ENCODE measurements around the gene PLXNC1. TPM values are rescaled to one million over a fixed set of nuclear protein-coding genes. Genes with fewer than 3 reads are reported as not detected.

The PLXNC1 gene
- total and polyA plus RNA-seq, 4 donors, result 1.7 to 70.0 (median 36.3) TPM

GRCh38 chr12:94135896-94136295 lies 12.5 kb upstream of the PLXNC1 start:
- Histone ChIP-seq H3K9ac (ENCODE audit: insufficient read depth in 1 of 2, low read length in 2 of 2) (no peak overlapping the region), H3K9me3 (ENCODE audit: control insufficient read depth in 4 of 4, insufficient read depth in 3 of 4, low read length in 3 of 4) (no peaks in the 10 kb centered on the region), H3K4me3 (no peak overlapping the region), H3K4me1 (ENCODE audit: control insufficient read depth in 5 of 5, insufficient read depth in 5 of 5, low read length in 5 of 5) (no peaks in the 10 kb centered on the region), H3K36me3 (ENCODE audit: control insufficient read depth in 4 of 4, insufficient read depth in 4 of 4, low read length in 4 of 4) (no peaks in the 10 kb centered on the region), H3K27ac (ENCODE audit: low read depth in 1 of 2, low read length in 1 of 2) (no peak overlapping the region), H3K27me3 (ENCODE audit: control insufficient read depth in 3 of 3, insufficient read depth in 3 of 3, low read length in 2 of 3) (no peaks in the 10 kb centered on the region)
- DNase-seq (no peak), ATAC-seq (ENCODE audit: insufficient read depth, low FRiP score) (no peak)
- TF ChIP-seq CTCF (IDR thresholded peaks at IDR 0.05; ENCODE audit: control extremely low read depth, extremely low read depth), result no peak
- 95 to 100% methylated on average over 1 of the region's 1 CpG for WGBS, 2 donors

DNA sequence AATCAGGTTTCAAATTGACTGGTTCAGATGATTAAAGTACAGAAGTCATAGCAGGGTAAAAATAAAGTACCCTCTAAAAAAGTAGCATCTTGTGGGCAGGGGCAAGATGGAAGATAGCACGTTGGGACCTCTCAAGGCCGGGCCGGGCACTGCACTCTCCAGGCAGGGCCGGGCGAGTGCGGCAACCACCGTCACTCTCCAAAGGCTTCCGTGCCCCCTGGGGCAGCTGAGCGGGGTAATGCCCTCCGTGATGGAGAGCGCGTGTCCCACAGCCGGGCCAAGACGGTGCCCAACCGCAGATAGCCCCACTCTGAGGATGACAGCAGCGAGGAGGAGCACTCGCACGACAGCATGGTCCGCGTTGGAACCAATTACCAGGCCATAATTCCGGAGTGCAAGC lies 8.6 kb upstream of the PLXNC1 start:
- 96% methylated on average over 21 of the region's 21 CpGs for WGBS, 2 donors
- Histone ChIP-seq H3K27me3 (ENCODE audit: control insufficient read depth in 3 of 3, insufficient read depth in 3 of 3, low read length in 2 of 3) (no peaks in the 10 kb centered on the region), H3K9me3 (ENCODE audit: control insufficient read depth in 4 of 4, insufficient read depth in 3 of 4, low read length in 3 of 4) (no peaks in the 10 kb centered on the region), H3K4me3 (no peak overlapping the region), H3K4me1 (ENCODE audit: control insufficient read depth in 5 of 5, insufficient read depth in 5 of 5, low read length in 5 of 5) (no peaks in the 10 kb centered on the region), H3K36me3 (ENCODE audit: control insufficient read depth in 4 of 4, insufficient read depth in 4 of 4, low read length in 4 of 4) (no peaks in the 10 kb centered on the region), H3K27ac (ENCODE audit: low read depth in 1 of 2, low read length in 1 of 2) (no peak overlapping the region), H3K9ac (ENCODE audit: insufficient read depth in 1 of 2, low read length in 2 of 2) (no peak overlapping the region)
- DNase-seq (no peak), ATAC-seq (ENCODE audit: insufficient read depth, low FRiP score) (no peak)
- TF ChIP-seq CTCF (IDR thresholded peaks at IDR 0.05; ENCODE audit: control extremely low read depth, extremely low read depth), result no peak

DNA sequence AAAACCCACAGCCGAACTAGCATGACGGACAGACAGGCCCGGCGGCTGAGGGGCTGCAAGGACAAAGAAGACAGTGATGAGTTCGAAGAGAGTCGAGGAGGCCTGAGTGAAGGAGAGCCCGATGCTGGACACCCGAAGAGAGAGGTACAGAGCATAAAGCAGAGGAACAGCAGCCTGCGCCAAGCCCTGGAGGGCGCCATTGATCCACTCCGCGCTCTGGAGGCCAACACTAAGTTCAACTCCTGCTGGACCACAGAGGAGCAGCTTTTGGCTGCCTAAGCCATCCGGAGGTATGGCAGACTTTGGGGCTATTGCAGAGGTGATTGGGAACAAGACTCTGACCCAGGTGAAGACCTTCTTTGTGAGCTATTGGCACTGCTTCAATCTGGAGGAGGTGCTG lies 7.8 kb upstream of the PLXNC1 start:
- no peaks in the 10 kb centered on the region for H3K36me3 ChIP-seq (ENCODE audit: control insufficient read depth in 4 of 4, insufficient read depth in 4 of 4, low read length in 4 of 4)
- no peak overlapping the region for H3K4me3 ChIP-seq
- ATAC-seq (ENCODE audit: insufficient read depth, low FRiP score), result no peak
- no peaks in the 10 kb centered on the region for H3K9me3 ChIP-seq (ENCODE audit: control insufficient read depth in 4 of 4, insufficient read depth in 3 of 4, low read length in 3 of 4)
- H3K27me3 ChIP-seq (ENCODE audit: control insufficient read depth in 3 of 3, insufficient read depth in 3 of 3, low read length in 2 of 3), result no peaks in the 10 kb centered on the region
- no peak overlapping the region for H3K27ac ChIP-seq (ENCODE audit: low read depth in 1 of 2, low read length in 1 of 2)
- no peak overlapping the region for H3K9ac ChIP-seq (ENCODE audit: insufficient read depth in 1 of 2, low read length in 2 of 2)
- 91 to 93% methylated on average over 13 of the region's 13 CpGs for WGBS, 2 donors
- TF ChIP-seq CTCF (IDR thresholded peaks at IDR 0.05; ENCODE audit: control extremely low read depth, extremely low read depth), result peak; percentile 21
- H3K4me1 ChIP-seq (ENCODE audit: control insufficient read depth in 5 of 5, insufficient read depth in 5 of 5, low read length in 5 of 5), result peaks cover 0 to 3% (median 0%) of the 10 kb centered on the region in 5 donors
- DNase-seq, result peak in 1 of 3 donors; percentile 24

Data from lung (tissue), 12 donors.